ENCODE measurements around the gene PLA2G4C. TPM values are rescaled to one million over a fixed set of nuclear protein-coding genes. Genes with fewer than 3 reads are reported as not detected.

Gene PLA2G4C
- total and polyA plus RNA-seq, 10 donors, result 17.0 to 62.5 (median 34.3) TPM

DNA sequence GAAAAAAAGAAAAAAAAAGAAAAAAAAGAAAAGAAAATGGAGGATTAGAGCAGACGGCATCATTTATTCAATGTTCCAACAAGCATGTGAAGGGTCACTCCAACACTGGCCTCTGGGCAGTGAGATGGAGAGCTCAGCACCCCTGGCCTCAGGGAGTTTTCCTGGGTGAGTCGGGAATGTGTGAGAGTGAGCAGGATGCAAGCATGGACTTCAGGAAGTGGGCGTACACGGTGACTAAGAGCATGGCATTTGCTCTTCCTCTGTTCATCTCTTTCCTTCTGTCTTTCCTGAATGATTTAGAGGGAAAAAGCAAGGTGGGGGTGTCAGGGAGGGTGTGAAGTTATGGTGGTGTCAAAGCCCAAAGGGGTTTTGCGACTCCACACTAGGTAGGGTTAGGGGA is 66.1 kb downstream of the PLA2G4C start:
- Histone ChIP-seq H3K27me3 (replicated peaks in 1 of 7) (peaks cover 0 to 25% (median 0%) of the 10 kb centered on the region in 7 donors), H3K9me3 (no peaks in the 10 kb centered on the region), H3K4me1 (no peaks in the 10 kb centered on the region), H3K4me3 (no peak overlapping the region), H3K27ac (no peak overlapping the region), H3K36me3 (peaks cover 0 to 24% (median 7%) of the 10 kb centered on the region in 6 donors)
- intact Hi-C loops (cut with DNase I; ENCODE audit: low total_unique reads), result no loop called here
- WGBS, 5 donors, result 70 to 79% (median 76%) methylated on average over 5 of the region's 5 CpGs
- no peak for DNase-seq
- no peak for TF ChIP-seq POLR2AphosphoS5 (IDR thresholded peaks at IDR 0.05)
- TF ChIP-seq, protein P1, sequence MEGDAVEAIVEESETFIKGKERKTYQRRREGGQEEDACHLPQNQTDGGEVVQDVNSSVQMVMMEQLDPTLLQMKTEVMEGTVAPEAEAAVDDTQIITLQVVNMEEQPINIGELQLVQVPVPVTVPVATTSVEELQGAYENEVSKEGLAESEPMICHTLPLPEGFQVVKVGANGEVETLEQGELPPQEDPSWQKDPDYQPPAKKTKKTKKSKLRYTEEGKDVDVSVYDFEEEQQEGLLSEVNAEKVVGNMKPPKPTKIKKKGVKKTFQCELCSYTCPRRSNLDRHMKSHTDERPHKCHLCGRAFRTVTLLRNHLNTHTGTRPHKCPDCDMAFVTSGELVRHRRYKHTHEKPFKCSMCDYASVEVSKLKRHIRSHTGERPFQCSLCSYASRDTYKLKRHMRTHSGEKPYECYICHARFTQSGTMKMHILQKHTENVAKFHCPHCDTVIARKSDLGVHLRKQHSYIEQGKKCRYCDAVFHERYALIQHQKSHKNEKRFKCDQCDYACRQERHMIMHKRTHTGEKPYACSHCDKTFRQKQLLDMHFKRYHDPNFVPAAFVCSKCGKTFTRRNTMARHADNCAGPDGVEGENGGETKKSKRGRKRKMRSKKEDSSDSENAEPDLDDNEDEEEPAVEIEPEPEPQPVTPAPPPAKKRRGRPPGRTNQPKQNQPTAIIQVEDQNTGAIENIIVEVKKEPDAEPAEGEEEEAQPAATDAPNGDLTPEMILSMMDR (IDR thresholded peaks at IDR 0.05 in 8 of 11, conservative IDR thresholded peaks at IDR 0.05 in 3 of 11), result no peak
- no peak for TF ChIP-seq POLR2A (IDR thresholded peaks at IDR 0.05)

DNA sequence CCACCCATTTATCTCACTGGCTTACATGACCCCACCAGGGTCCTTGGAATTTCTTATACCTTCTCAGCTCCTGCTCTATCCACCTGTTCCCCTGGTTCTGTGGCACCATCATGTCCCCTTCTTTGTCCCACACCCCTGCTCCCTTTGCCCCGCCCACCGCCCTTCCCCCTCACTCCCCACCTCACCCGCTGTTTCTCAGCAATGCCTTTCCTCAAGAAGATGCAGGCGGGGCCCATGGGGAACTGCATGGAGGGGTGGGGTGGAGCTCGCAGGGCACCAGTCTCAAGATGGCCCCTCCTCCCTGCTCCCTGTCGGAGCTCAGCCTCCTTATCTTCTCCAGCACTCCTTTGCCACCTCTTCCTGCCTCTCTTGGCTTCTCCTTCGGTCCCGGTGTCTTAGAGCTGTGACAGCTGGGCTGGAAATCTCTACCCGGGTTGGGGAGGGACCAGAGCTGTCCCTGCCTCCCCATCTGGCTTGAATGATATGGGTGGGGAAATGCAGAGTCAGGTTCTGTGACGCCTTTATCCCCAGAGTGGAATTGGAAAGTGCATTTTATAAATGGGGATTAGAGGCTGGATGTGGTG is 66.8 kb downstream of the PLA2G4C start, which contains the start of gene CABP5:
Gene CABP5, minus strand, starts transcription at position 405 of the 584 bp plus-strand sequence. Its CDS starts 157 bp downstream, at position 248.
- H3K27me3 ChIP-seq (replicated peaks in 1 of 7), result peaks cover 0 to 27% (median 0%) of the 10 kb centered on the region in 7 donors
- intact Hi-C loops (cut with DNase I; ENCODE audit: low total_unique reads), result no loop called here
- peaks cover 0 to 17% (median 6%) of the 10 kb centered on the region in 6 donors for H3K36me3 ChIP-seq
- no peak for DNase-seq
- 65 to 80% (median 77%) methylated on average over 10 of the region's 10 CpGs for WGBS, 5 donors
- TF ChIP-seq, protein P1 (IDR thresholded peaks at IDR 0.05 in 8 of 11, conservative IDR thresholded peaks at IDR 0.05 in 3 of 11), result no peak
- TF ChIP-seq POLR2AphosphoS5 (IDR thresholded peaks at IDR 0.05) (no peak), POLR2A (IDR thresholded peaks at IDR 0.05) (no peak)
- no peak within 1 kb of the TSS for H3K4me3 ChIP-seq
- H3K9me3 ChIP-seq, result no peaks in the 10 kb centered on the region
- H3K4me1 ChIP-seq, result no peaks in the 10 kb centered on the region
- no peak within 1 kb of the TSS for H3K27ac ChIP-seq

DNA sequence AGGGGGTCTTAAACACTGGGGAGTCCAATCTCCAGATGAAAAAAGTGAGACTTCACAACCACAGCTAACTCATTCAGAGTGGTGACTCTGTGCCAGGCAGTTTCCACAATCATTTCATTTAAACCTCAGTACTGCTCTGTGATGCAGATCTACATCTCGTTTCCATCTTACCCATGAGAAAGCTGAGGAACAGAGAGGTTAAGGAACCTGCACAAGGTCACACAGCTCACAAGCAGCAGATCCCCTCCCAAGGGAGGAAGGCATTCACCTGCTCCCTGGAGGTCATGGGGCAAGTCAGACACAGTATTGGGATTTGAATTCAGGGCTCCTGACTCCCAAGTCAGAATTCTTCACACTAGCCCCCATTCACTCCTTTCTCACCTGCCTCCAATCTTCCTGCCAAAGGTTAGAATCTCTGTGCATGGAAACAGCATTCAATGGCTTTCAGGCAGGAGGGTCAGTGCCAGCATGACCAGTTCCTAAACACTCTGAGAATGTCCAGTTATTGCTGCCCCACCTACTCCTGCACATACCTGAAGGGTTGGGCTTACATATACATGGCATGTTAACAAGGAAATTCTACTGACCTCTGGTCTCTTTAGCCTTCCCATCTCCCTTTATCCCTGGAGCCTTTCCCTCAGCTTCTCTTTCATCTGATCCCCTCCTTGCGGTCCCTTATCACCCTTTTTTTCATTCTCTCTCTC is 68.6 kb downstream of the PLA2G4C start:
- Histone ChIP-seq H3K27me3 (replicated peaks in 1 of 7) (peaks cover 0 to 31% (median 0%) of the 10 kb centered on the region in 7 donors), H3K27ac (no peak overlapping the region), H3K36me3 (no peaks in the 10 kb centered on the region), H3K4me3 (no peak overlapping the region), H3K9me3 (peaks cover 0 to 14% (median 10%) of the 10 kb centered on the region in 8 donors), H3K4me1 (no peaks in the 10 kb centered on the region)
- TF ChIP-seq POLR2AphosphoS5 (IDR thresholded peaks at IDR 0.05) (no peak), POLR2A (IDR thresholded peaks at IDR 0.05) (no peak)
- TF ChIP-seq, protein P1 (IDR thresholded peaks at IDR 0.05 in 8 of 11, conservative IDR thresholded peaks at IDR 0.05 in 3 of 11), result no peak
- 59 to 65% (median 61%) methylated on average over 2 of the region's 2 CpGs for WGBS, 5 donors
- intact Hi-C loops (cut with DNase I; ENCODE audit: low total_unique reads), result no loop called here
- DNase-seq, result no peak

DNA sequence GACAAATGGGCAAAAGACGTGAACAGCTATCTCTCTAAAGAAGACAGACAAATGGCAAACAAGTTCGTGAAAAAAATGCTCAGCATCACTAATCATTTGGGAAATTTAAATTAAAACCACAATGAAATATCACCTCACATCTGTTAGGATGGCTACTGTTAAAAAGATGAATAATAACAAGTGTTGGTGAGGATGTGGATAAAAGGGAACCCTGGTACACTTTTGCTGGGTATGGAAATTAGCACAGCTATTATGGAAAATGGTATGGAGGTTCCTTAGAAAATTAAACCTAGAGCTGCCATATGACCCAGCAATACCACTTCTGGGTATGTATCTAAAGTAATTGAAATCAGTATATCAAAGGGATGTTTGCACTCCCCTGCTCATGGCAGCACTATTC is 73.9 kb downstream of the PLA2G4C start:
- Histone ChIP-seq H3K4me3 (no peak overlapping the region), H3K36me3 (no peaks in the 10 kb centered on the region), H3K27ac (no peak overlapping the region), H3K4me1 (no peaks in the 10 kb centered on the region), H3K27me3 (replicated peaks in 1 of 7) (peaks cover 0 to 40% (median 0%) of the 10 kb centered on the region in 7 donors), H3K9me3 (peaks cover 0 to 25% (median 19%) of the 10 kb centered on the region in 8 donors)
- WGBS, 5 donors, result 80 to 91% (median 85%) methylated on average over 2 of the region's 2 CpGs
- no peak for DNase-seq
- TF ChIP-seq, protein P1 (IDR thresholded peaks at IDR 0.05 in 8 of 11, conservative IDR thresholded peaks at IDR 0.05 in 3 of 11), result no peak
- no peak for TF ChIP-seq POLR2A (IDR thresholded peaks at IDR 0.05)
- intact Hi-C loops (cut with DNase I; ENCODE audit: low total_unique reads), result no loop called here

Measured in spleen (tissue), 11 donors.